Measurements from ENCODE around the gene COL20A1.

The COL20A1 gene

GRCh38 chr20:63313349-63314014 lies 20.5 kb downstream of the COL20A1 start:
- DNase-seq (ENCODE audit: low read depth) = no peak
- TF ChIP-seq, protein P1, sequence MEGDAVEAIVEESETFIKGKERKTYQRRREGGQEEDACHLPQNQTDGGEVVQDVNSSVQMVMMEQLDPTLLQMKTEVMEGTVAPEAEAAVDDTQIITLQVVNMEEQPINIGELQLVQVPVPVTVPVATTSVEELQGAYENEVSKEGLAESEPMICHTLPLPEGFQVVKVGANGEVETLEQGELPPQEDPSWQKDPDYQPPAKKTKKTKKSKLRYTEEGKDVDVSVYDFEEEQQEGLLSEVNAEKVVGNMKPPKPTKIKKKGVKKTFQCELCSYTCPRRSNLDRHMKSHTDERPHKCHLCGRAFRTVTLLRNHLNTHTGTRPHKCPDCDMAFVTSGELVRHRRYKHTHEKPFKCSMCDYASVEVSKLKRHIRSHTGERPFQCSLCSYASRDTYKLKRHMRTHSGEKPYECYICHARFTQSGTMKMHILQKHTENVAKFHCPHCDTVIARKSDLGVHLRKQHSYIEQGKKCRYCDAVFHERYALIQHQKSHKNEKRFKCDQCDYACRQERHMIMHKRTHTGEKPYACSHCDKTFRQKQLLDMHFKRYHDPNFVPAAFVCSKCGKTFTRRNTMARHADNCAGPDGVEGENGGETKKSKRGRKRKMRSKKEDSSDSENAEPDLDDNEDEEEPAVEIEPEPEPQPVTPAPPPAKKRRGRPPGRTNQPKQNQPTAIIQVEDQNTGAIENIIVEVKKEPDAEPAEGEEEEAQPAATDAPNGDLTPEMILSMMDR (conservative IDR thresholded peaks at IDR 0.05; ENCODE audit: control insufficient read depth, insufficient read depth, low read depth, low read length) = no peak
- no peak overlapping the region for H3K4me3 ChIP-seq (ENCODE audit: control insufficient read depth, low read depth, low read length)

DNA sequence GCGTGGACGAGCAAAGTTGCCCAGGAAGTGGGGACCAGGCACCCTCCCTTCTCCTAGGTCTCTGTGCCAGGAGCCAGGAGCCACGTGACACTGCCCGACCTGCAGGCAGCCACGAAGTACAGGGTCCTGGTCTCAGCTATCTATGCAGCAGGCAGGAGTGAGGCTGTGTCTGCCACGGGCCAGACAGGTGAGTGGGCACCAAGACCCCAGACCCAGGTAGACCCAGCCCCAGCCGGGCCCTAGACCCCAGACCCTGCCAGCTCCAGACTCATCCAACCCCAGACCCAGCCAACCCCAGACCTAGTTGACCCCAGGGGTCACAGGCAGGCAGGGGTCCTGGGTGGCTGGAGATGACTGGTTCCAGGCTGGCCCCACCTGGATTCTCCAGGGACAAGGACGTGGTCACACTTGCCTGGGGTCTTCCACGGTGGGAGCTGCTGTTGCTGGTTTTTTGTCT lies 21.1 kb downstream of the COL20A1 start:
- TF ChIP-seq, protein P1 (conservative IDR thresholded peaks at IDR 0.05; ENCODE audit: control insufficient read depth, insufficient read depth, low read depth, low read length) = no peak
- no peak for DNase-seq (ENCODE audit: low read depth)
- H3K4me3 ChIP-seq (ENCODE audit: control insufficient read depth, low read depth, low read length) = no peak overlapping the region

DNA sequence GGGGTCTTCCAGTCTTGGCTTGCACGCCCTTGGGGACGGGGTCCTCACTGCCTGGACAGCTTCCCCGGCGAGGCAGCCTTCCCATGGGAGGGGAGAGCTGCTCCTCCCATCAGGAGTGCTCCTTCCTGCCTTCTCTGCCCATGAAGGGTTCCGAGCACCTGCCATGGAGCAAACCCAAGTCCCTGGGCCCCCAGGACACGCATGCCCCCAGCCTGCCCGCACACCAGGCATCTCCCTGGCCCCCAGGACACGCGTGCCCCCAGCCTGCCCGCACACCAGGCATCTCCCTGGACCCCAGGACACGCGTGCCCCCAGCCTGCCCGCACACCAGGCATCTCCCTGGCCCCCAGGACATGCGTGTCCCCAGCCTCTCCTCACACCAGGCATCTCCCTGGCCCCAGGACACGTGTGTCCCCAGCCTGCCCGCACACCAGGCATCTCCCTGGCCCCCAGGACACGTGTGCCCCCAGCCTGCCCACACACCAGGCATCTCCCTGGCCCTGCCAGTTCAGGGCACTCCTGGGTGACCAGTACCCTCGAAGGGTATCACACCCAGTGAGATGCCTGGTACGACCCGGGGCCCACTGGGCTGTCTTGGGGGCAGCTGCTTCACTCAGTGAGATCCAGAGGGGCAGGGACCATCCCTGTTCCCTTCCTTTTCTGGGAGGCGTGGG lies 21.7 kb downstream of the COL20A1 start:
- TF ChIP-seq, protein P1 (conservative IDR thresholded peaks at IDR 0.05; ENCODE audit: control insufficient read depth, insufficient read depth, low read depth, low read length) = no peak
- DNase-seq (ENCODE audit: low read depth) = no peak

GRCh38 chr20:63315240-63315689 lies 22.3 kb downstream of the COL20A1 start:
- TF ChIP-seq, protein P1 (conservative IDR thresholded peaks at IDR 0.05; ENCODE audit: control insufficient read depth, insufficient read depth, low read depth, low read length) = no peak
- no peak overlapping the region for H3K4me3 ChIP-seq (ENCODE audit: control insufficient read depth, low read depth, low read length)
- DNase-seq (ENCODE audit: low read depth) = no peak

More for the DNA sequence above, 21.7 kb downstream of the COL20A1 start:
- H3K4me3 ChIP-seq (ENCODE audit: control insufficient read depth, low read depth, low read length) = no peak overlapping the region

DNA sequence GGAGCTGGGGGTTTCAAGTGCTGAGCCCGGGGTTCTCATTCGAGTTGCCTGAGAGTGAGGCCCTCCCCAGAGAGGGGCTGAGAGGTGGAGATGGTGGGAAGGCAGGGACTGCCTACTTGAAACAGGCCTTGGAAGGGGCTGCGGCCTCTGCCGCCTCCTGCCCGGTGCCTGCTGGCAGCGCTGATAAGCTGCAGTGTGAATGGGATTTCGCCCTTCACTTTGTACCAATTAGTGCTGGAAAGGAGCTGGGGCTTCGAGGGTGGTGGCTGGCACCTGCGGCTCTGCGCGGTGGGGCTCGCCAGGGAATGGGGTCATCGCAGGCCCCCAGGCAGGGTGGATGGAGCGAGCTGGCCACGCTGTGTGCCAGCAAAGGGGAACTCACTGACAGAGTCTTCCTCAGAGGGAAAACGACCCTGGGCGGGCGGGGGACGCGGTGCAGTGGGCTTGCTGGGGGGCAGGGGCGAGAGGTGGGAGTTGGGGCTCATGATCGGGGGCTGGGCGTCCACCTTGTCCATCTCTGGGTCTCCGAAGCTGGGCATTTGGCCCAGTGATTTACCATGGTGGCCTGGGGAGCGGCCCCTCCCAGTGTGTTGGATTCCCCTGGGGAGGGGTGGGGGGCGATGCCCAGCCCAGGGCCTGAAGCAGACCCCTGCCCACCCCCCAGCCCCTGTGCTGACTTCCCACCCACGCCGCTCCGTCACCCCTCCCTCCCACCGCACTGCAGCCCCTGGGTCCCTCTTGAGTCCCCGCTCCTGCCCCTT lies 22.9 kb downstream of the COL20A1 start:
- no peak for DNase-seq (ENCODE audit: low read depth)
- H3K4me3 ChIP-seq (ENCODE audit: control insufficient read depth, low read depth, low read length) = no peak overlapping the region
- TF ChIP-seq, protein P1 (conservative IDR thresholded peaks at IDR 0.05; ENCODE audit: control insufficient read depth, insufficient read depth, low read depth, low read length) = no peak

GRCh38 chr20:63316502-63316921 lies 23.5 kb downstream of the COL20A1 start:
- no peak overlapping the region for H3K4me3 ChIP-seq (ENCODE audit: control insufficient read depth, low read depth, low read length)
- TF ChIP-seq, protein P1 (conservative IDR thresholded peaks at IDR 0.05; ENCODE audit: control insufficient read depth, insufficient read depth, low read depth, low read length) = no peak
- DNase-seq (ENCODE audit: low read depth) = no peak
